Neural cell (in vitro differentiated cells): ENCODE results near the gene TLR9. TPM values are rescaled to one million over a fixed set of nuclear protein-coding genes. Genes with fewer than 3 reads are reported as not detected.

Experiments used
- H2AFZ ChIP-seq: fragments of 200-600, 300-800 bp; sonication (generic), shearing (Covaris generic); 2 replicates; pipeline ENCODE4 v1.6.0; 2014; ENCODE audit warnings: low read depth, mild to moderate bottlenecking, antibody characterized with exemption, low read length, moderate library complexity
- H3F3A ChIP-seq: fragments of 200-600 bp; shearing (Covaris generic); 2 replicates; pipeline ENCODE4 v1.6.1; 2016; ENCODE audit warnings: mild to moderate bottlenecking, moderate library complexity, mixed read lengths, antibody characterized with exemption, low read length; ENCODE audit not compliant: insufficient read depth, poor library complexity, severe bottlenecking
- H3K27ac ChIP-seq: fragments of 200-600, 300-800 bp; sonication (generic), shearing (Covaris generic); 2 replicates; pipeline ENCODE4 v1.5.1; 2014; ENCODE audit warnings: mild to moderate bottlenecking, low read length, moderate library complexity
- H3K27me3 ChIP-seq: fragments of 300-800, 200-600 bp; sonication (generic), shearing (Covaris generic); 2 replicates; pipeline ENCODE4 v1.6.0; 2014; ENCODE audit warnings: mild to moderate bottlenecking, low read depth, low read length, moderate library complexity; ENCODE audit not compliant: insufficient read depth
- H3K36me3 ChIP-seq: fragments of 300-800, 200-600 bp; sonication (generic), shearing (Covaris generic); 2 replicates; pipeline ENCODE4 v1.5.1; 2014; ENCODE audit warnings: mild to moderate bottlenecking, antibody characterized with exemption, low read length, moderate library complexity; ENCODE audit not compliant: insufficient read depth
- H3K4me2 ChIP-seq: fragments of 300-800, 200-600 bp; sonication (generic), shearing (Covaris generic); 2 replicates; pipeline ENCODE4 v1.6.0; 2014; ENCODE audit warnings: mild to moderate bottlenecking, low read length
- H3K4me3 ChIP-seq: fragments of 300-800, 200-600 bp; sonication (generic), shearing (Covaris generic); 2 replicates; pipeline ENCODE4 v1.5.1; 2014; ENCODE audit warnings: mild to moderate bottlenecking, low read length, moderate library complexity
- H3K79me2 ChIP-seq: fragments of 200-600 bp; shearing (Covaris generic); replicated peaks from 2 replicates; pipeline ENCODE4 v1.6.0; 2014; ENCODE audit warnings: mild to moderate bottlenecking, low read length, moderate library complexity; ENCODE audit not compliant: insufficient read depth
- H3K9ac ChIP-seq: fragments of 300-800, 200-600 bp; sonication (generic), shearing (Covaris generic); 2 replicates; pipeline ENCODE4 v1.6.1; 2016; ENCODE audit warnings: mild to moderate bottlenecking, low read length, mixed read lengths
- H3K9me2 ChIP-seq: fragments of 200-600 bp; shearing (Covaris generic); 2 replicates; pipeline ENCODE4 v1.6.1; 2016; ENCODE audit warnings: mild to moderate bottlenecking, low read length, mixed read lengths; ENCODE audit not compliant: insufficient read depth
- H3K9me3 ChIP-seq: fragments of 200-600, 300-800 bp; sonication (generic), shearing (Covaris generic); 2 replicates; pipeline ENCODE4 v1.6.1; 2016; ENCODE audit warnings: mild to moderate bottlenecking, mixed run types, low read length, moderate library complexity, mixed read lengths
- H4K20me1 ChIP-seq: fragments of 200-600 bp; shearing (Covaris generic); 2 replicates; pipeline ENCODE4 v1.6.1; 2016; ENCODE audit warnings: mild to moderate bottlenecking, mixed run types; ENCODE audit not compliant: insufficient read depth
- CTCF ChIP-seq: fragments of 450-650 bp; IDR thresholded peaks from 2 replicates; pipeline ENCODE4 v1.5.1; 2014; ENCODE audit warnings: antibody characterized with exemption, mild to moderate bottlenecking, moderate library complexity; ENCODE audit not compliant: poor library complexity, severe bottlenecking
- EP300 ChIP-seq: fragments of 450-650 bp; conservative IDR thresholded peaks from 2 replicates; pipeline ENCODE4 v1.6.1; 2014; ENCODE audit warnings: antibody characterized with exemption, mild to moderate bottlenecking, moderate library complexity; ENCODE audit not compliant: poor library complexity, severe bottlenecking
- MXI1 ChIP-seq: fragments of 450-650 bp; conservative IDR thresholded peaks from 2 replicates; pipeline ENCODE4 v1.6.1; 2014; ENCODE audit warnings: antibody characterized with exemption, mild to moderate bottlenecking; ENCODE audit not compliant: poor library complexity, severe bottlenecking
- POLR2AphosphoS5 ChIP-seq: IDR thresholded peaks from 2 replicates; pipeline ENCODE4 v1.6.1; 2012
- RAD21 ChIP-seq: fragments of 450-650 bp; conservative IDR thresholded peaks from 2 replicates; pipeline ENCODE4 v1.6.1; 2014; ENCODE audit warnings: antibody characterized with exemption, mild to moderate bottlenecking, moderate library complexity
- REST ChIP-seq: IDR thresholded peaks from 2 replicates; pipeline ENCODE4 v1.6.1; 2012; ENCODE audit warnings: borderline replicate concordance
- SMC3 ChIP-seq: fragments of 450-650 bp; conservative IDR thresholded peaks from 2 replicates; pipeline ENCODE4 v1.6.1; 2014; ENCODE audit warnings: antibody characterized with exemption, mild to moderate bottlenecking, moderate library complexity; ENCODE audit not compliant: poor library complexity
- polyA plus RNA-seq: library from polyadenylated mRNA; depleted of rRNA; stranded (reverse); fragments of >200 nt; gene quantifications from 2 replicates; pipeline ENCODE4 v1.2.3, GENCODE V29; 2014

Gene TLR9
- polyA plus RNA-seq, 1 donor from 2014 or later = not detected

GRCh38 chr3:52232279-52233107 lies 7.0 kb upstream of the TLR9 start:
- TF ChIP-seq POLR2AphosphoS5 (no peak), EP300 (no peak), RAD21 (peak; percentile 22), REST (no peak), CTCF (peak; percentile 39), MXI1 (no peak), SMC3 (peak; percentile 23)
- H3K9ac ChIP-seq = no peak overlapping the region
- H3K27me3 ChIP-seq = no peaks in the 10 kb centered on the region
- H3K79me2 ChIP-seq = peaks cover 6% of the 10 kb centered on the region
- peaks cover 8% of the 10 kb centered on the region for H3K36me3 ChIP-seq
- H4K20me1 ChIP-seq = no peaks in the 10 kb centered on the region
- H3K9me3 ChIP-seq = no peaks in the 10 kb centered on the region
- no peak overlapping the region for H3K4me2 ChIP-seq
- no peaks in the 10 kb centered on the region for H3F3A ChIP-seq
- H3K4me3 ChIP-seq = no peak overlapping the region
- no peak overlapping the region for H3K27ac ChIP-seq
- no peak overlapping the region for H2AFZ ChIP-seq
- H3K9me2 ChIP-seq = no peaks in the 10 kb centered on the region

- no peak for TF ChIP-seq EP300
- no peak for TF ChIP-seq POLR2AphosphoS5
- no peak for TF ChIP-seq SMC3
- no peak for TF ChIP-seq RAD21
- TF ChIP-seq CTCF = peak; percentile 43
- Histone ChIP-seq H3K27me3 (no peaks in the 10 kb centered on the region), H3K9ac (no peak overlapping the region), H3K9me3 (no peaks in the 10 kb centered on the region), H3K9me2 (no peaks in the 10 kb centered on the region), H3F3A (no peaks in the 10 kb centered on the region), H4K20me1 (no peaks in the 10 kb centered on the region), H2AFZ (no peak overlapping the region), H3K79me2 (peaks cover 5% of the 10 kb centered on the region), H3K4me2 (no peak overlapping the region), H3K36me3 (peaks cover 8% of the 10 kb centered on the region), H3K27ac (no peak overlapping the region), H3K4me3 (no peak overlapping the region)
These were observed 6.2 kb upstream of the TLR9 start for GRCh38 chr3:52231502-52232278.
